Central memory CD8-positive, alpha-beta T cell (primary cell): Measurements from ENCODE around the gene PCDHGB4.
"Not testable (repeated sequence)": the region's sequence is repeated elsewhere in the genome, so short reads cannot be mapped to it uniquely, and the experiment has no call there.

Experiments
- ATAC-seq: fragments of 150-1000 bp; cut with Tn5 transposase; replicated peaks from 2 replicates; pipeline ENCODE4 v1.10.0; 2022; ENCODE audit warnings: mild to moderate bottlenecking, moderate FRiP score, moderate number of reproducible peaks; ENCODE audit not compliant: poor library complexity, severe bottlenecking; ENCODE audit errors: extremely low read depth
- DNase-seq, 2 donors: peaks; one replicate each; pipeline ENCODE4 v3.0.0; 2021; ENCODE audit warnings: low spot score in 2 of 2
- H3K27ac Mint-ChIP-seq: one replicate; pipeline ENCODE4 v1.8.0; 2022; ENCODE audit warnings: low read depth, mild to moderate bottlenecking, moderate library complexity, mixed read lengths
- H3K27me3 Mint-ChIP-seq: one replicate; pipeline ENCODE4 v1.8.0; 2022; ENCODE audit warnings: mixed read lengths
- H3K36me3 Mint-ChIP-seq: one replicate; pipeline ENCODE4 v1.8.0; 2022; ENCODE audit warnings: mild to moderate bottlenecking, moderate library complexity, mixed read lengths; ENCODE audit not compliant: insufficient read depth
- H3K4me1 Mint-ChIP-seq: one replicate; pipeline ENCODE4 v1.8.0; 2022; ENCODE audit warnings: mixed read lengths
- H3K4me3 Mint-ChIP-seq: one replicate; pipeline ENCODE4 v1.8.0; 2022; ENCODE audit warnings: mild to moderate bottlenecking, moderate library complexity, mixed read lengths
- H3K9me3 Mint-ChIP-seq: one replicate; pipeline ENCODE4 v1.8.0; 2022; ENCODE audit warnings: mixed read lengths

The PCDHGB4 gene

GRCh38 chr5:141394401-141395187 is 7.1 kb downstream of the PCDHGB4 start:
- Mint-ChIP-seq H3K27me3 (peaks cover 57% of the 10 kb centered on the region), H3K9me3 (peaks cover 11% of the 10 kb centered on the region)
- not testable (repeated sequence) for H3K27ac Mint-ChIP-seq, H3K36me3 Mint-ChIP-seq, H3K4me3 Mint-ChIP-seq, DNase-seq, H3K4me1 Mint-ChIP-seq, ATAC-seq

- not testable (repeated sequence) for H3K36me3 Mint-ChIP-seq, H3K4me1 Mint-ChIP-seq
These were observed 10.5 kb downstream of the PCDHGB4 start, which contains the start of gene PCDHGB5 for GRCh38 chr5:141397756-141398551. TSS of gene PCDHGB5 (plus strand) at chr5:141397947. CDS start at chr5:141398128, 181 bp downstream.

DNA sequence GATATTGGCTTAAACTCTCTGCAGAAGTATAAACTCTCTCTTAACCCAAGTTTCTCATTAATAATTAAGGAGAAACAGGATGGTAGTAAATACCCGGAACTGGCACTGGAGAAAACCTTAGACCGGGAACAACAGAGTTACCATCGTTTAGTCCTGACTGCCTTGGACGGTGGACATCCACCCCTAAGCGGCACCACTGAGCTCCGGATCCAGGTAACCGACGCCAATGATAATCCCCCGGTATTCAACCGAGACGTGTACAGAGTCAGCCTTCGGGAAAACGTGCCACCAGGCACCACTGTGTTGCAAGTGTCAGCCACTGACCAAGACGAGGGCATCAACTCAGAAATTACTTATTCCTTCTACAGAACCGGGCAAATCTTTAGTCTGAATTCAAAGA is 11.1 kb downstream of the PCDHGB4 start:
- Mint-ChIP-seq H3K27ac (no peak overlapping the region), H3K4me3 (no peak overlapping the region), H3K36me3 (no peaks in the 10 kb centered on the region), H3K9me3 (peaks cover 6% of the 10 kb centered on the region), H3K4me1 (no peaks in the 10 kb centered on the region), H3K27me3 (peaks cover 61% of the 10 kb centered on the region)
- DNase-seq (no peak), ATAC-seq (no peak)

More at GRCh38 chr5:141397756-141398551, 10.5 kb downstream of the PCDHGB4 start, which contains the start of gene PCDHGB5:
- H3K27me3 Mint-ChIP-seq: peaks cover 55% of the 10 kb centered on the region
- not testable (repeated sequence) for H3K4me3 Mint-ChIP-seq, DNase-seq, H3K9me3 Mint-ChIP-seq, H3K27ac Mint-ChIP-seq
- peak; percentile 46 for ATAC-seq

GRCh38 chr5:141399555-141400258 is 12.2 kb downstream of the PCDHGB4 start:
- Mint-ChIP-seq H3K27ac (no peak overlapping the region), H3K27me3 (peaks cover 68% of the 10 kb centered on the region), H3K36me3 (peaks cover 3% of the 10 kb centered on the region), H3K4me3 (no peak overlapping the region), H3K9me3 (peaks cover 6% of the 10 kb centered on the region), H3K4me1 (no peaks in the 10 kb centered on the region)
- ATAC-seq (no peak), DNase-seq (no peak)

DNA sequence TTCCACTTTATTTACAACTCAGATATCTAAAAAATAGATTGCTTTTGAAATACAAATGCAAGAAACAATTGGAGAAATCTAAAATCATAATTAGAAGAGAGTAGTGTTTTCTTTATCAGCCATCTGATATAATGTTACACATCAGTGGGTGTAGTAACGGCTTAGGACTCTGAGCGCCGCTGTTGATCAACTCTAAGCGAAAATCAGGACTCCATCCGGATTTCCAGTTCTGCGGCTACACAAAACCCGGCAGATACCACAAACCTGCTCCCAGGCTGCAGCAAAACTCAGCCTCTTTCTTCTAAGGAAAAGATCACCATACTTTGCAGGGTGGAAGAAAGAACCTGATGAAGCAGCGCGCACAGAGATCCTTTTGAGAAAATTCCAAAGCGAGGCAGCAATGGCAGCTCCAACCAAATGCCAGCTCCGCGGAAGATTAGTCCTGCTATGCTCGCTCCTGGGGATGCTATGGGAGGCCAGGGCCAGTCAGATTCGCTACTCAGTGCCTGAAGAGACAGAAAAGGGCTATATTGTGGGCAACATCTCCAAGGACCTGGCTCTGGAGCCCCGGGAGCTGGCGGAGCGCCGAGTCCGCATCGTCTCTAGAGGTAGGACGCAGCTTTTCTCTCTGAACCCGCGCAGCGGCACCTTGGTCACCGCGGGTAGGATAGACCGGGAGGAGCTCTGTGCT is 15.2 kb downstream of the PCDHGB4 start, which contains the start of gene PCDHGA9:
Gene PCDHGA9, plus strand, starts transcription at position 226 of the 691 bp plus-strand sequence. Its CDS starts 175 bp downstream, at position 401.
- H3K36me3 Mint-ChIP-seq: peaks cover 3% of the 10 kb centered on the region
- ATAC-seq (no peak), DNase-seq (no peak)
- H3K27ac Mint-ChIP-seq: no peak within 1 kb of the TSS
- peak within 1 kb of the TSS; percentile 40 for H3K4me3 Mint-ChIP-seq
- peaks cover 68% of the 10 kb centered on the region for H3K27me3 Mint-ChIP-seq
- H3K9me3 Mint-ChIP-seq: peaks cover 6% of the 10 kb centered on the region
- H3K4me1 Mint-ChIP-seq: no peaks in the 10 kb centered on the region

GRCh38 chr5:141403387-141403786 is 15.9 kb downstream of the PCDHGB4 start:
- Mint-ChIP-seq H3K27me3 (peaks cover 75% of the 10 kb centered on the region), H3K4me3 (no peak overlapping the region), H3K27ac (no peak overlapping the region), H3K4me1 (no peaks in the 10 kb centered on the region), H3K36me3 (peaks cover 5% of the 10 kb centered on the region), H3K9me3 (peaks cover 6% of the 10 kb centered on the region)
- DNase-seq: no peak
- no peak for ATAC-seq

GRCh38 chr5:141407790-141408505 is 20.4 kb downstream of the PCDHGB4 start, which contains the start of gene PCDHGB6:
TSS of gene PCDHGB6 (plus strand) at chr5:141408021. CDS start at chr5:141408203, 182 bp downstream.
- not testable (repeated sequence) for H3K36me3 Mint-ChIP-seq, ATAC-seq, DNase-seq, H3K4me1 Mint-ChIP-seq, H3K9me3 Mint-ChIP-seq
- Mint-ChIP-seq H3K27ac (peak within 1 kb of the TSS; percentile 46), H3K4me3 (peak within 1 kb of the TSS; percentile 32), H3K27me3 (peaks cover 85% of the 10 kb centered on the region)

DNA sequence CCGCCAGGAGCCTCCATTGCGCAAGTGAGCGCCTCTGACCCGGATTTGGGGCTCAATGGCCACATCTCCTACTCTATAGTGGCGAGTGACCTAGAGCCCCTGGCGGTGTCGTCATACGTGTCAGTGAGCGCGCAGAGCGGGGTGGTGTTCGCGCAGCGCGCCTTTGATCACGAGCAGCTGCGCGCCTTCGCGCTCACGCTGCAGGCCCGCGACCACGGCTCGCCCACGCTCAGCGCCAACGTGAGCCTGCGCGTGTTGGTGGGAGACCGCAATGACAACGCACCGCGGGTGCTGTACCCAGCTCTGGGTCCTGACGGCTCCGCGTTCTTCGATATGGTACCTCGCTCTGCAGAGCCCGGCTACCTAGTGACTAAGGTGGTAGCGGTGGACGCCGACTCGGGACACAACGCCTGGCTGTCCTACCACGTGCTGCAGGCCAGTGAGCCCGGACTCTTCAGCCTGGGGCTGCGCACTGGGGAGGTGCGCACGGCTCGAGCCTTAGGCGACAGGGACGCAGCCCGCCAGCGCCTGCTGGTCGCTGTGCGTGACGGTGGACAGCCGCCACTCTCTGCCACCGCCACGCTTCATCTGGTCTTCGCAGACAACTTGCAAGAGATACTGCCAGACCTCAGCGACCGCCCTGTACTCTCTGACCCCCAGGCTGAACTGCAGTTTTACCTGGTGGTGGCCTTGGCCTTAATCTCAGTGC is 22.3 kb downstream of the PCDHGB4 start:
- Mint-ChIP-seq H3K9me3 (peaks cover 10% of the 10 kb centered on the region), H3K36me3 (peaks cover 9% of the 10 kb centered on the region), H3K4me1 (peaks cover 18% of the 10 kb centered on the region), H3K27me3 (peaks cover 85% of the 10 kb centered on the region), H3K4me3 (no peak overlapping the region), H3K27ac (no peak overlapping the region)
- DNase-seq: no peak
- no peak for ATAC-seq

DNA sequence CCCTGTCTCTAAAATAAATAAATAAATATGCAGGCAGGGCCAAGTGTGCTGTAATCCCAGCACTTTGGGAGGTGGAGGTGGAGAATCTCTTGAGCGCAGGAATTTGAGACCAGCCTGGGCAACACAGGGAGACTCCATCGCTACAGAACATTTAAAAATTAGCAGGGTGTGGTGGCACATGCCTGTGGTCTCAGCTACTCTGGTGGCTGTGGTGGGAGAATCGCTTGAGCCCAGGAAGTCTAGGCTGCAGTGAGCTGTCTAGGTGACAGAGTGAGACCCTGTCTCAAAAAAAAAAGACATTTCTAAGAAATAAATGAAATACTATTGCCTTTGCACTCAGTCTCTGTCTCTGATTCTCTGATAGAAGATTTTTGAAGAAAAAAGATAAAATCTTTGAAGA is 24.1 kb downstream of the PCDHGB4 start:
- H3K27me3 Mint-ChIP-seq: peaks cover 85% of the 10 kb centered on the region
- no peak for DNase-seq
- H3K4me1 Mint-ChIP-seq: peaks cover 18% of the 10 kb centered on the region
- H3K27ac Mint-ChIP-seq: no peak overlapping the region
- H3K4me3 Mint-ChIP-seq: no peak overlapping the region
- no peak for ATAC-seq
- peaks cover 10% of the 10 kb centered on the region for H3K9me3 Mint-ChIP-seq
- H3K36me3 Mint-ChIP-seq: peaks cover 9% of the 10 kb centered on the region

- Mint-ChIP-seq H3K36me3 (peaks cover 7% of the 10 kb centered on the region), H3K4me3 (peak within 1 kb of the TSS; percentile 79), H3K4me1 (peaks cover 18% of the 10 kb centered on the region), H3K9me3 (peaks cover 14% of the 10 kb centered on the region), H3K27me3 (peaks cover 88% of the 10 kb centered on the region), H3K27ac (no peak within 1 kb of the TSS)
- ATAC-seq (peak; percentile 61), DNase-seq (no peak)
These were observed 25.5 kb downstream of the PCDHGB4 start, which contains the start of gene PCDHGA10 for GRCh38 chr5:141412854-141413539. TSS of gene PCDHGA10 (plus strand) at chr5:141412987. CDS start at chr5:141413176, 189 bp downstream.
